ENCODE results near the gene SPRR2A. TPM values are rescaled to one million over a fixed set of nuclear protein-coding genes. Genes with fewer than 3 reads are reported as not detected.

The SPRR2A gene
- total and polyA plus RNA-seq, 8 donors = 1.9 to 190 (median 2.7) TPM; not detected in 5

DNA sequence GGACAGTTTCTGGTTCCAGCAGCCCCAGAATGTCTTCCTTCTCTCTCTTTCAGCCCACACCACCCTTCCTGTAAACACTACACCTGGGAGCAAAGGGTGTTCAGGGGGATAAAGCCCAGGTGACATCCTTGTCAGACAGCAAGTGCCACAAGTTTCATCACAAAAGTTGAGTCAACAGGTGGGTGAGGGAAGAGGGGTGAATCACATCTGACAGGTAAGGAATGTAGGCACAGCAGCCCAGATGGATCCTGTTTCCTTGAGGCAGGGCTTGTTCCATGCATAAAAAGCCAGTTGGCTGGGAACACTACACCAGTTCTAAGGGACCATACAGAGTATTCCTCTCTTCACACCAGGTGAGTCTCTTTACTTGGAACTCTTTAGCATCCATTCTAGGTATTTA lies 26.4 kb downstream of the SPRR2A start, which contains the start of gene SPRR1B:
SPRR1B (plus strand) TSS at position 309 of the 400 bp plus-strand sequence. CDS start 1,143 bp downstream, outside the sequence.
- intact Hi-C loops (cut with DNase I; ENCODE audit: low total_unique reads) = no loop called here
- no peak within 1 kb of the TSS for H3K27ac ChIP-seq
- no peaks in the 10 kb centered on the region for H3K36me3 ChIP-seq
- no peak for DNase-seq
- TF ChIP-seq POLR2AphosphoS5 (IDR thresholded peaks at IDR 0.05) = no peak
- TF ChIP-seq, protein P1, sequence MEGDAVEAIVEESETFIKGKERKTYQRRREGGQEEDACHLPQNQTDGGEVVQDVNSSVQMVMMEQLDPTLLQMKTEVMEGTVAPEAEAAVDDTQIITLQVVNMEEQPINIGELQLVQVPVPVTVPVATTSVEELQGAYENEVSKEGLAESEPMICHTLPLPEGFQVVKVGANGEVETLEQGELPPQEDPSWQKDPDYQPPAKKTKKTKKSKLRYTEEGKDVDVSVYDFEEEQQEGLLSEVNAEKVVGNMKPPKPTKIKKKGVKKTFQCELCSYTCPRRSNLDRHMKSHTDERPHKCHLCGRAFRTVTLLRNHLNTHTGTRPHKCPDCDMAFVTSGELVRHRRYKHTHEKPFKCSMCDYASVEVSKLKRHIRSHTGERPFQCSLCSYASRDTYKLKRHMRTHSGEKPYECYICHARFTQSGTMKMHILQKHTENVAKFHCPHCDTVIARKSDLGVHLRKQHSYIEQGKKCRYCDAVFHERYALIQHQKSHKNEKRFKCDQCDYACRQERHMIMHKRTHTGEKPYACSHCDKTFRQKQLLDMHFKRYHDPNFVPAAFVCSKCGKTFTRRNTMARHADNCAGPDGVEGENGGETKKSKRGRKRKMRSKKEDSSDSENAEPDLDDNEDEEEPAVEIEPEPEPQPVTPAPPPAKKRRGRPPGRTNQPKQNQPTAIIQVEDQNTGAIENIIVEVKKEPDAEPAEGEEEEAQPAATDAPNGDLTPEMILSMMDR (IDR thresholded peaks at IDR 0.05) = no peak
- TF ChIP-seq EP300 (IDR thresholded peaks at IDR 0.05) = no peak
- no peak for TF ChIP-seq POLR2A (IDR thresholded peaks at IDR 0.05)
- H3K4me1 ChIP-seq = no peaks in the 10 kb centered on the region
- no peak within 1 kb of the TSS for H3K4me3 ChIP-seq
- no peaks in the 10 kb centered on the region for H3K27me3 ChIP-seq
- H3K9me3 ChIP-seq = no peaks in the 10 kb centered on the region

DNA sequence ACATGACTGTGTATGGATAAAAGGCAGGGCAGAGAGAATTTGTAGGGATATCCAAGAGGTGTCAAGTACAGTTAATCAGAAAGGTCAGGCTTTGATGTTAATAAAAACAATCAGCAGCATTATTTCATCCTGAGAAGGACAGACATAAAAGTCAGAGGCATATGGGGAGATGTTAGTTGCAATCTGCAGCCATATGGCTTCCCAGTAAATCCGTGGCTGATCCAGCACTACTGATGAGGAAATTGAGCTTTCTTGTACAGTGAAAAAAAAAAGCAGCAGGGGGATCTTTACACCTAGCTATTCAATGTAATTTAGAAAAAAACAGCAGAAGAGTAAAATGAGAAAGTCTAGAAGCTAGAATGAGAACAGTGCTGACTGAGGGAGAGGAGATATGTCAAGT lies 28.5 kb downstream of the SPRR2A start:
- Histone ChIP-seq H3K9me3 (no peaks in the 10 kb centered on the region), H3K27ac (no peak overlapping the region), H3K36me3 (no peaks in the 10 kb centered on the region), H3K4me3 (no peak overlapping the region), H3K27me3 (no peaks in the 10 kb centered on the region), H3K4me1 (no peaks in the 10 kb centered on the region)
- intact Hi-C loops (cut with DNase I; ENCODE audit: low total_unique reads) = no loop called here
- 54 to 76% (median 74%) methylated on average over 1 of the region's 1 CpG for WGBS, 5 donors
- no peak for DNase-seq
- TF ChIP-seq EP300 (IDR thresholded peaks at IDR 0.05) (no peak), POLR2A (IDR thresholded peaks at IDR 0.05) (no peak), POLR2AphosphoS5 (IDR thresholded peaks at IDR 0.05) (no peak)
- TF ChIP-seq, protein P1 (IDR thresholded peaks at IDR 0.05) = no peak

DNA sequence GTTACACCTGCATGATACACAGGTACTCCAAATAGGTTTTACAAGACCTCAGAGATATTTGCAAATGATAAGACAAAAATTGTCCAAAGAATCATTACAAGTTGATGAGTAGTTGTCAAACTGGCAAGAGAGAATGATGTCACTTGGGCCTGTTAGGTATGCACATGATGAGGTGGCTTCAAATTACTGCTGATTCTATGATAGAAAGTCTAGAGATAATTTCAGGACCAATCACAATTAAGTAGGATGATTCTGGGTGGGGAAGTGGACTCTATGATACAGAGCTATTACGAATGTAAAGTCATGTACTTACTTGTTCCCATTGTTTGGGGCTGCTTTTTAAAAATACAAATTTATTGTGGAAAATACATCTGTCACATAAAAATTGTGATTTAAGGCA lies 31.5 kb downstream of the SPRR2A start:
- Histone ChIP-seq H3K27me3 (no peaks in the 10 kb centered on the region), H3K27ac (no peak overlapping the region), H3K9me3 (no peaks in the 10 kb centered on the region), H3K36me3 (no peaks in the 10 kb centered on the region), H3K4me1 (no peaks in the 10 kb centered on the region), H3K4me3 (no peak overlapping the region)
- 64 to 87% (median 77%) methylated on average over 1 of the region's 1 CpG for WGBS, 5 donors
- TF ChIP-seq POLR2A (IDR thresholded peaks at IDR 0.05) (no peak), EP300 (IDR thresholded peaks at IDR 0.05) (no peak), POLR2AphosphoS5 (IDR thresholded peaks at IDR 0.05) (no peak)
- TF ChIP-seq, protein P1 (IDR thresholded peaks at IDR 0.05) = no peak
- DNase-seq = no peak
- intact Hi-C loops (cut with DNase I; ENCODE audit: low total_unique reads) = no loop called here

DNA sequence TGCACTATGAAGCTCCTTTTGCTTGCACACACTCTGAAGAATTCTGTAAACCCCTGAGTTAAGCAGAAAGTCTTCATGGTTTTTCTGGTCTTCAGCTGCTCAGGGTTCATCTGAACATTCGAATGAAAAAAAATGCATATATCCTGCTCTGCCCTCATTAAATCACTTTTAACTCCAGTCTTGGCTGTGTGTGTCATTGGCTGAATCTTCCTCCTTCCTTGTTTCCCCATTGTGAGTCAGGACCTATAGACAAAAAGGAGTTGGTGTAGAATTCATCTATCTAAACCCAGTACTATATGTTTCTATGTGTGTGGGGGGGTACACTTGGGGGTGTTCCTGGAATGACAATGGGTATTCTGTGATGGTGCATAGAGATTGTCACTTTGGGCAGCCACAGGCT lies 32.9 kb downstream of the SPRR2A start:
- no peaks in the 10 kb centered on the region for H3K36me3 ChIP-seq
- intact Hi-C loops (cut with DNase I; ENCODE audit: low total_unique reads) = no loop called here
- no peaks in the 10 kb centered on the region for H3K4me1 ChIP-seq
- 83 to 100% (median 94%) methylated on average over 1 of the region's 1 CpG for WGBS, 5 donors
- no peak overlapping the region for H3K27ac ChIP-seq
- TF ChIP-seq, protein P1 (IDR thresholded peaks at IDR 0.05) = no peak
- TF ChIP-seq POLR2A (IDR thresholded peaks at IDR 0.05) = no peak
- TF ChIP-seq EP300 (IDR thresholded peaks at IDR 0.05) = no peak
- no peak for TF ChIP-seq POLR2AphosphoS5 (IDR thresholded peaks at IDR 0.05)
- H3K4me3 ChIP-seq = no peak overlapping the region
- no peaks in the 10 kb centered on the region for H3K27me3 ChIP-seq
- no peaks in the 10 kb centered on the region for H3K9me3 ChIP-seq
- DNase-seq = no peak

All from stomach (tissue), 9 donors.